K562 (cell line): ENCODE data around the gene TAS2R40. TPM values are rescaled to one million over a fixed set of nuclear protein-coding genes. Genes with fewer than 3 reads are reported as not detected.
A peak's percentile ranks its signal among the peaks of the same experiment; 100 is the strongest.

Experiments used
- ATAC-seq: fragments of 200-7000 bp; cut with Tn5 transposase; 3 replicates; pipeline ENCODE4 v1.9.1; 2020; ENCODE audit warnings: moderate library complexity
- BruUV-seq: library from RNA; stranded (reverse); fragments of 400-500 nt; replicated peaks from 2 replicates; lab custom pipeline; 2021; lab: Mats Ljungman, UMichigan
- CTCF ChIA-PET: fragments of 300-600 bp; formaldehyde crosslinking; extraction: SDS; loops from one replicate; lab custom pipeline; 2021; ENCODE audit warnings: low intra/inter-chr PET ratio; lab: Yijun Ruan, JAX
- POLR2A ChIA-PET: fragments of 300-600, 350-650 bp; sonication (Branson Sonifier 250); formaldehyde crosslinking; extraction: SDS; loops from one replicate; lab custom pipeline; 2021; ENCODE audit warnings: antibody characterized with exemption, inconsistent platforms; lab: Yijun Ruan, JAX
- DNase-seq, 4 experiments: peaks; one replicate each; pipeline versions ENCODE4 v3.0.0 to v3.0.0-alpha.2; 2011 to 2018; ENCODE audit warnings: low spot score in 3 of 4, mixed read lengths in 3 of 4; ENCODE audit errors: extremely low read depth in 1 of 4
- FAIRE-seq: peaks from 2 replicates; lab custom pipeline; 2011; peaks lifted over from hg19 to GRCh38; lab: Jason Lieb, UNC
- H2AFZ ChIP-seq: 2 replicates; pipeline ENCODE4 v1.6.0; 2011; ENCODE audit warnings: low read depth, low read length, control low read depth, inconsistent platforms
- H3K27ac ChIP-seq: fragments of 200-600 bp; 3 replicates; pipeline ENCODE4 v1.8.0; 2011; ENCODE audit warnings: low read depth, mild to moderate bottlenecking, control low read depth, inconsistent platforms, low read length, moderate library complexity, mixed read lengths; ENCODE audit errors: extremely low read depth
- H3K27me3 ChIP-seq, 2 experiments: fragments of 300-600 bp in 1 of 2; 2 replicates in 1 of 2; 3 replicates in 1 of 2; pipeline versions ENCODE4 v1.6.0 to v1.8.0; 2011; ENCODE audit warnings: inconsistent platforms in 2 of 2, low read length in 2 of 2, mild to moderate bottlenecking in 1 of 2, mixed read lengths in 1 of 2, moderate library complexity in 1 of 2; ENCODE audit not compliant: control insufficient read depth in 2 of 2, insufficient read depth in 2 of 2
- H3K36me3 ChIP-seq: fragments of 300-600 bp; 3 replicates; pipeline ENCODE4 v1.8.0; 2011; ENCODE audit warnings: mild to moderate bottlenecking, low read length, inconsistent platforms; ENCODE audit not compliant: control insufficient read depth, insufficient read depth
- H3K4me1 ChIP-seq, 2 experiments: fragments of 200-600 bp in 1 of 2; replicated peaks in 1 of 2; 2 replicates in 1 of 2; 3 replicates in 1 of 2; pipeline versions ENCODE4 v1.5.1 to v1.8.0; 2011; ENCODE audit warnings: inconsistent platforms in 2 of 2, low read length in 2 of 2, mild to moderate bottlenecking in 1 of 2, mixed read lengths in 1 of 2, moderate library complexity in 1 of 2; ENCODE audit not compliant: control insufficient read depth in 2 of 2, insufficient read depth in 2 of 2
- H3K4me2 ChIP-seq: 2 replicates; pipeline ENCODE4 v1.6.1; 2011; ENCODE audit warnings: low read length, control low read depth, inconsistent platforms, mixed read lengths; ENCODE audit not compliant: insufficient read depth
- H3K4me3 ChIP-seq: fragments of 200-600 bp; sonication (generic), shearing (Covaris generic); 2 replicates; pipeline ENCODE4 v1.5.1; 2016; ENCODE audit warnings: control low read depth, inconsistent platforms
- H3K79me2 ChIP-seq: fragments of 200-600 bp; 3 replicates; pipeline ENCODE4 v1.8.0; 2011; ENCODE audit warnings: low read length, inconsistent platforms; ENCODE audit not compliant: control insufficient read depth, insufficient read depth
- H3K9ac ChIP-seq, 2 experiments: 2 replicates each; pipeline versions ENCODE4 v1.6.0 to v1.6.1; 2011; ENCODE audit warnings: low read depth in 2 of 2, low read length in 2 of 2, control low read depth in 1 of 2, inconsistent platforms in 1 of 2, mild to moderate bottlenecking in 1 of 2, mixed read lengths in 1 of 2; ENCODE audit not compliant: insufficient read depth in 1 of 2
- H3K9me1 ChIP-seq: one replicate; pipeline ENCODE4 v1.6.0; 2011; ENCODE audit warnings: inconsistent platforms, mild to moderate bottlenecking, low read length, moderate library complexity; ENCODE audit not compliant: control insufficient read depth, insufficient read depth
- H3K9me3 ChIP-seq: replicated peaks from 2 replicates; pipeline ENCODE4 v1.5.1; 2011; ENCODE audit warnings: low read depth, low read length, inconsistent platforms; ENCODE audit not compliant: control insufficient read depth, insufficient read depth
- H4K20me1 ChIP-seq: replicated peaks from 2 replicates; pipeline ENCODE4 v1.6.1; 2011; ENCODE audit warnings: low read length, inconsistent platforms, mixed read lengths; ENCODE audit not compliant: control insufficient read depth, insufficient read depth
- CBFA2T2 ChIP-seq: fragments of 450-650 bp; conservative IDR thresholded peaks from 2 replicates; pipeline ENCODE4 v1.6.1; 2017; ENCODE audit warnings: mild to moderate bottlenecking
- CTCFL ChIP-seq: IDR thresholded peaks from 2 replicates; pipeline ENCODE4 v1.6.1; 2011; ENCODE audit warnings: borderline replicate concordance, low read depth, mild to moderate bottlenecking, moderate library complexity, low read length; ENCODE audit not compliant: insufficient read depth, poor library complexity, severe bottlenecking
- ESRRB ChIP-seq: fragments of 250-450 bp; sonication (Bioruptor Pico); IDR thresholded peaks from 2 replicates; pipeline ENCODE4 v1.5.0; 2020; ENCODE audit warnings: mild to moderate bottlenecking, moderate library complexity, borderline replicate concordance
- ETS2 ChIP-seq: IDR thresholded peaks from 2 replicates; pipeline ENCODE4 v1.6.1; 2016; ENCODE audit warnings: borderline replicate concordance, missing genetic modification characterization, mild to moderate bottlenecking, moderate library complexity, missing compliant biosample characterization; ENCODE audit not compliant: poor library complexity, severe bottlenecking
- FOXA1 ChIP-seq: fragments of 450-650 bp; IDR thresholded peaks from 2 replicates; pipeline ENCODE4 v1.6.1; 2016; ENCODE audit warnings: mild to moderate bottlenecking, borderline replicate concordance
- KDM1A ChIP-seq, 2 experiments: fragments of 450-650 bp; IDR thresholded peaks; 2 replicates each; pipeline ENCODE4 v1.6.1; 2016; ENCODE audit warnings: mild to moderate bottlenecking in 2 of 2
- L3MBTL2 ChIP-seq: fragments of 450-650 bp; IDR thresholded peaks from 2 replicates; pipeline ENCODE4 v1.6.1; 2016; ENCODE audit warnings: mild to moderate bottlenecking, moderate library complexity
- LEF1 ChIP-seq: fragments of 450-650 bp; IDR thresholded peaks from 2 replicates; pipeline ENCODE4 v1.6.1; 2016; ENCODE audit warnings: mild to moderate bottlenecking
- MEIS2 ChIP-seq: fragments of 450-650 bp; IDR thresholded peaks from 2 replicates; pipeline ENCODE4 v1.6.1; 2014; ENCODE audit warnings: mild to moderate bottlenecking; ENCODE audit not compliant: partially characterized antibody
- MLX ChIP-seq, 2 experiments: fragments of 450-650 bp in 1 of 2; sonication (generic) in 1 of 2; formaldehyde crosslinking; conservative IDR thresholded peaks; 2 replicates each; pipeline versions ENCODE4 v1.4.0 to v1.8.1; 2020 to 2022; ENCODE audit warnings: mild to moderate bottlenecking in 1 of 2, missing genetic modification reagents in 1 of 2
- MTF1 ChIP-seq: fragments of 250-450 bp; sonication (Bioruptor Pico); IDR thresholded peaks from 2 replicates; pipeline ENCODE4 v1.9.0; 2021; ENCODE audit warnings: moderate library complexity, mild to moderate bottlenecking, inconsistent platforms, borderline replicate concordance
- MXI1 ChIP-seq: IDR thresholded peaks from 2 replicates; pipeline ENCODE4 v1.6.1; 2011; ENCODE audit warnings: low read depth, mild to moderate bottlenecking, improper control_type of control experiment, low read length
- NONO ChIP-seq, 2 experiments: fragments of 200-400 bp in 1 of 2; fragments of 450-650 bp in 1 of 2; formaldehyde crosslinking in 1 of 2; IDR thresholded peaks; 2 replicates each; pipeline ENCODE4 v1.6.1; 2017; ENCODE audit warnings: low read depth in 2 of 2, mild to moderate bottlenecking in 2 of 2, moderate library complexity in 2 of 2, low read length in 1 of 2
- PKNOX1 ChIP-seq: fragments of 450-650 bp; IDR thresholded peaks from 2 replicates; pipeline ENCODE4 v1.6.1; 2016
- PYGO2 ChIP-seq: fragments of 450-650 bp; IDR thresholded peaks from 2 replicates; pipeline ENCODE4 v1.6.1; 2016; ENCODE audit warnings: mild to moderate bottlenecking, missing genetic modification characterization, moderate library complexity, missing compliant biosample characterization
- RFX7 ChIP-seq: fragments of 250-450 bp; sonication (Bioruptor Pico); IDR thresholded peaks from 2 replicates; pipeline ENCODE4 v1.5.1; 2021; ENCODE audit warnings: mild to moderate bottlenecking
- TARDBP ChIP-seq: fragments of 450-650 bp; IDR thresholded peaks from 2 replicates; pipeline ENCODE4 v1.6.1; 2016
- TEAD4 ChIP-seq, 2 experiments: sonication (generic) in 1 of 2; formaldehyde crosslinking in 1 of 2; IDR thresholded peaks; 2 replicates each; pipeline versions ENCODE4 v1.6.1 to v1.8.0; 2012 to 2022; ENCODE audit warnings: borderline replicate concordance in 1 of 2, inconsistent platforms in 1 of 2, low read length in 1 of 2, mild to moderate bottlenecking in 1 of 2, missing genetic modification reagents in 1 of 2
- TFAM ChIP-seq: fragments of 250-450 bp; sonication (Bioruptor Pico); conservative IDR thresholded peaks from 2 replicates; pipeline ENCODE4 v1.5.0; 2021; ENCODE audit warnings: mild to moderate bottlenecking, moderate library complexity
- ZNF778 ChIP-seq: fragments of 450-650 bp; formaldehyde crosslinking; IDR thresholded peaks from 2 replicates; pipeline ENCODE4 v1.4.0; 2020; ENCODE audit warnings: mild to moderate bottlenecking, moderate library complexity
- WGBS: fragments of 100-300 bp; shearing (Covaris generic); methylation state at CpG from one replicate; pipeline ENCODE4 v1.1.6; 2016; ENCODE audit warnings: low coverage, mixed read lengths; ENCODE audit not compliant: insufficient coverage; ENCODE audit errors: missing lambda C conversion rate; 5-methylcytosine and 5-hydroxymethylcytosine counted together
- in situ Hi-C: fragments of 300-500 bp; cut with MboI; formaldehyde crosslinking; loops from 4 replicates; pipeline ENCODE4 v1.15.0; 2018; ENCODE audit warnings: inconsistent platforms, mixed read lengths
- intact Hi-C: fragments of 100-400 bp; cut with micrococcal nuclease; formaldehyde crosslinking; loops from 2 replicates; pipeline ENCODE4 v1.14.2; 2022
- polyA plus RNA-seq, 8 experiments: library from polyadenylated mRNA; depleted of rRNA in 4 of 8; stranded (reverse) in 5 of 8; unstranded in 3 of 8; fragments of >200 nt; fragmentation: Nextera tagmentation in 2 of 8; fragmentation: Illumina TruSeq in 1 of 8; extraction: Ambion mirVana in 2 of 8; extraction: Trizol in 1 of 8; gene quantifications; 2 replicates each; pipeline versions ENCODE4 v1.2.1 to v1.2.3, GENCODE V29; 2011 to 2014; ENCODE audit warnings: inconsistent platforms in 1 of 8, missing spikeins in 1 of 8
- total RNA-seq, 7 experiments: library from RNA; depleted of rRNA in 6 of 7; stranded (reverse); fragments of >200 nt in 6 of 7; fragmentation: Illumina TruSeq in 2 of 7; extraction: Trizol in 2 of 7; gene quantifications; 2 replicates each; pipeline versions ENCODE4 v1.2.1 to v1.2.3, GENCODE V29; 2011 to 2021; ENCODE audit warnings: low replicate concordance in 1 of 7

Gene TAS2R40
- total and polyA plus RNA-seq, 9 of the 15 experiments (the other 6 are each of a cell fraction or from before 2014, with no cell fraction given), result not detected

- Histone ChIP-seq H3K9me3 (no peaks in the 10 kb centered on the region), H4K20me1 (no peaks in the 10 kb centered on the region), H3K27me3 (no peaks in the 10 kb centered on the region; a peak in 1 of 5 replicates), H3K9ac (no peak overlapping the region), H3K79me2 (no peaks in the 10 kb centered on the region), H3K4me3 (no peak overlapping the region), H3K4me1 (no peaks in the 10 kb centered on the region; a peak in 1 of 5 replicates), H3K36me3 (no peaks in the 10 kb centered on the region), H2AFZ (peak overlapping the region; percentile 37), H3K27ac (no peak overlapping the region), H3K4me2 (no peak overlapping the region), H3K9me1 (no peaks in the 10 kb centered on the region)
- no peak for DNase-seq
- in situ Hi-C loops (loop anchor here (10.0 kb wide), 1 partner anchor 61 kb away; no protein-coding TSS in a partner anchor), intact Hi-C loops (loop anchor here (5.0 kb wide), 1 partner anchor 254 kb away; no protein-coding TSS in a partner anchor)
- BruUV-seq, result no TSS peak
- no peak for FAIRE-seq
- ChIA-PET POLR2A (interaction anchor here (1.8 kb wide), 1 partner anchor 16 kb away, joined by 3 read pairs; no protein-coding TSS in a partner anchor), CTCF (interaction anchor here (0.7 kb wide), 1 partner anchor 56 kb away, joined by 5 read pairs; no protein-coding TSS in a partner anchor)
- ATAC-seq, result peak; percentile 11; the same call in 2 of the 3 replicates
- WGBS, result 7% methylated on average over 3 of the region's 3 CpGs
- TF ChIP-seq MLX (CRISPR knock-in tag; conservative IDR thresholded peaks at IDR 0.05) (no peak), KDM1A (IDR thresholded peaks at IDR 0.05) (0 out of 4 replicates have a peak, but pooled peaks of 1 of the 2 experiments have one; percentile 41), LEF1 (no peak), RFX7 (CRISPR knock-in tag) (no peak), L3MBTL2 (0 out of 2 replicates have a peak, but pooled peaks have one; percentile 17), MXI1 (no peak), TEAD4 (IDR thresholded peaks at IDR 0.05; ENCODE audit: low read length) (no peak), TEAD4 (CRISPR knock-in tag; IDR thresholded peaks at IDR 0.05; ENCODE audit: borderline replicate concordance) (no peak), ESRRB (CRISPR knock-in tag) (no peak), NONO (IDR thresholded peaks at IDR 0.05; ENCODE audit: low read depth in 2 of 2, low read length in 1 of 2) (no peak), PYGO2 (tag) (no peak), TFAM (CRISPR knock-in tag) (no peak), MEIS2 (peak; percentile 31), ZNF778 (no peak), FOXA1 (no peak), CTCFL (no peak), ETS2 (tag) (no peak), TARDBP (no peak), MTF1 (CRISPR knock-in tag) (no peak), PKNOX1 (peak; percentile 36; the same call in 1 of the 2 replicates), CBFA2T2 (no peak)
These were observed 21.8 kb downstream of the TAS2R40 start for GRCh38 chr7:143243614-143244013.
